ENCODE measurements around the gene SLC39A10.

GRCh38 chr2:195672674-195673073 is 15.6 kb downstream of the SLC39A10 start:
- TF ChIP-seq CTCF (IDR thresholded peaks at IDR 0.05) (no peak), EZH2 (IDR thresholded peaks at IDR 0.05; ENCODE audit: borderline replicate concordance, insufficient read depth, low read depth, low read length, poor library complexity, severe bottlenecking) (no peak)
